NCI-H1048 (cell line): ENCODE results near the gene ACTR2.

Experiments used
- DNase-seq: peaks from one replicate; lab custom pipeline; 2025; lab: John Stamatoyannopoulos, UW

Gene ACTR2

DNA sequence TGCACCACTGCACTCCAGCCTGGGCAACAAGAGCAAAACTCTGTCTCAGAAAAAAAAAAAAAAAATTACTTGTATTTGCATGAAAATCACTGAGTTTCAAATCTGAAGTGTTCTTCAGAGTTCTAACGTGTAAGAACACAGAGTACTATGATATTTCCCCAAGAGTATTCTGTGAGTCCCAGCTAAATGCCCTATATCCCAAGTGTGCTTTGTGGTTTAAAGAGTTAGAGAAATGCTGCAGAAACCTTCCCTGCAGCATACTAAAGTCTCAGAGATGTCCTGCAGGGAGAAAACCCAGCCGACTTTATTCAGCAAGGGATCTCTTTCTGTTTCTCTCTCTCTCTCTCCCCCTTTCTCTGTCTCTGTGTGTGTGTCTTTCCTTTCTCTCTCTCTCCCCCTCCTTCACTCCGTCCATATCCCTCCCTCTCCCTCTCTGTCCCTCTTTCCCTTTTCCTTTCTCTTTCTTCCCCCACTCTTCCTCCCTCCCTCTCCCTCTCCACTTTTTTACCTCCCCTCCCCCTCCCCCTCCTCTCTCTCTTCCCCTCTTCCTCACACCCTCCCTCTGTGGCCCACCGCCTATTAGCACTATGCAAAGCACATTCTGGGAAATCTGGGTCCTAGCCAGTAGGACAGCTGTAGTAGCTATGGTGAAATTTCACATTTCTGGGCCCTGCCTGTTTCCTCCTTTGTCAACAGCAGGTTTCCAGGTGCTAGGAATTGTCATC is 54.2 kb downstream of the ACTR2 start:
- DNase-seq: no peak

DNA sequence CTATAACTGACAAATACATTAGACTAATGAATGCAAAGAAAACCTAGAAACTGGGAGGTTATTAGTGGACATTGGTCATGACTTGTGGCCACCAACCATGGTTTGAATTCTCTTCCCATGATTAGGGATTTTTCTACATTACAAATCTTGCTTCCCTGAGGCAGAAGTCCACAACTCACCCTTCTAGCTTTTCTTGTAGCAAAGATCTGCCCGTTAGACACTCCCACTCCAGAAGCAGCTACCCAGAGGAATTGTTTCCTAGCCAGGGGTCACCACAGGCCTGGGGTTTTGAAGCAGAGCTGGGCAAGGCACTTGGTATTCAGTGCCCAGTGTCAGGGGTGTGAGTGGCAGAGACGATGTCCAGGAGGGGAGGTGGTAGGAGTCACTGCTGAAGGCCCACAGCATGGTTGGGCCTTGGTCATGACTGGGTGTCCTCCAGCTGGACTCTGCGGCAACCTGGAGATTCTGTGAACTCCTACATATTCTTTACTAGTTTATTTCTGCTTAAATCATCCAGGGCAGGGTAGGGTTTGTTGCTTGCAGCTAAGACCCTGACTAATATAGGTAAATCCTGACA is 54.9 kb downstream of the ACTR2 start:
- no peak for DNase-seq

GRCh38 chr2:65287364-65287763 is 59.7 kb downstream of the ACTR2 start:
- no peak for DNase-seq

- DNase-seq: no peak
These were observed 63.8 kb downstream of the ACTR2 start for GRCh38 chr2:65291216-65292105.

DNA sequence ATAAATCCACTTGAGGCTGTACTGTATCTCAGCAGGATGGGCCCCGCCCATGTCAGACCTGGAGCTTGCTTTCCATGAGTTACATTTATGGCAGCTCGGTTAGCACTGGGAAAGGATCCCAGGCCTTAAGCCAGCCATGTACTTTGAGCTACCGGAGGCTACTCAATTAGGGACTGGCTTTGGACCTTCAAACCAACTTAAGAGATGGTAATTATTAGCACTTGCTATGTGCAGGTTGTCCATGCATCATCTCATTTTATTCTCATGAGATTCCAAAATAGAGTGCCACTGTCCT is 64.4 kb downstream of the ACTR2 start:
- no peak for DNase-seq

DNA sequence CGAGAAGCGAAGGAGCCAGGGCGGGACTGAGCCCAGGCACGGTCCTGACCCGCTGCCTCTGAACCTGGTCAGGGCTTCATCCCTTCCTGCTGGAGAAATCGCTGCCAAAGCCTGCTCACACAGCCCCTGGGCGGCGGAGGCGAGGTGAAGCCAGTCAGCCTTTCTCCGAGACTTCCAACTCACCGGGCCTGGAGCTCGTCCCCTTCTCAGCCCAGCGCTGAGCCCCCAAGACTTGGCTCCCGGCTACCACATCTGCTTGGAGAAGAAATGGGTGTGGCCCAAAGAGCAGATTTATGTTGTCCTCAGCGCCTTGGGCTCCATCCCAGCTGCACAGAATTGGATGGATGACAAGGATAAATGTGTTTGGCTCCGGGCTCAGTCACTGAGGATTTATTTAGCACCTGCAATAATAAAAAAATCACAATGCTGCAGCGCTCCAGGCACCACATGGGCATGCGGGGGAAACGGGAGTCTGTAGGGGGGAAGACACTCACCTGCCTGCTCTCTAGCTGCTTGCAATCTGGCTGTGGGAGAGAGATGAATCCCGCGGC is 64.9 kb downstream of the ACTR2 start:
- DNase-seq: no peak

- DNase-seq: no peak
These were observed 65.7 kb downstream of the ACTR2 start for GRCh38 chr2:65293376-65293775.

GRCh38 chr2:65294136-65294535 is 66.5 kb downstream of the ACTR2 start:
- no peak for DNase-seq

DNA sequence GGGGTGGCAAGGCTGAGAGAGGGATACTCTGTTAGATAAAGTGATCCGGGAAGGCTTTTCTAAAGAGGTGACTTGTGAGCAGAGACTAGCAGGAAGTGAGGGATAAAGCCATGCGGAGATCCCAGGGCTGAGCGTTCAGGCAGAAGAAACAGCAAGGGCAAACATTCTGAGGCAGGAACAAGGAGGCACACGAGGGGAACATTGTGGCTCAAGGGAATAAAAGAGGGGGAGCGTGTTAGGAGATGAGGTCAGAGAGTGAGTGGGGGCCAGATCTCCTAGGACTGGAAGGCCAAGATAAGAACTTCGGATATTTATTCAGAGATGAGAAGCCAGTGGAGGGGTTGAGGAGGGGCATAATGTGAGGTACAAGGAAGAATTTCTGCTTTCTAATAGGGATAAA is 67.1 kb downstream of the ACTR2 start:
- no peak for DNase-seq

- DNase-seq: no peak
These were observed 69.3 kb downstream of the ACTR2 start for GRCh38 chr2:65296971-65297370.

DNA sequence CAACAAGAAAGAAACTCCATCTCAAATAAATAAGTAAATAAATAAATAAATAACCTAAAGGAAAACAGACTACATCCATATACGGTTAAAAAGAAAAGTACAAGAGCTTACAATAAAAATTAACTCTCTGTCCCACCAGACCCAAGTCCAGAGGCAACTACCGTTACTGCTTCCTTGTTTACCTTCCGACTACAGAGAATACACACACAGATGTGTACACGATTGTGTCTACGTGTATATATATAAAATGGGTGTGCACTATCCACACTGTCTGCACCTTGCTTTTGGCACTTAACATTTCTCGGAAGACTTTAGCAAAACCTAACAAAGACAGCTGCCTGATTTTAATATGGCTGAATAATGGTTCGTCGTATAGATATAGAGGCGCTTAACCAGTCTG is 69.9 kb downstream of the ACTR2 start:
- DNase-seq: no peak

DNA sequence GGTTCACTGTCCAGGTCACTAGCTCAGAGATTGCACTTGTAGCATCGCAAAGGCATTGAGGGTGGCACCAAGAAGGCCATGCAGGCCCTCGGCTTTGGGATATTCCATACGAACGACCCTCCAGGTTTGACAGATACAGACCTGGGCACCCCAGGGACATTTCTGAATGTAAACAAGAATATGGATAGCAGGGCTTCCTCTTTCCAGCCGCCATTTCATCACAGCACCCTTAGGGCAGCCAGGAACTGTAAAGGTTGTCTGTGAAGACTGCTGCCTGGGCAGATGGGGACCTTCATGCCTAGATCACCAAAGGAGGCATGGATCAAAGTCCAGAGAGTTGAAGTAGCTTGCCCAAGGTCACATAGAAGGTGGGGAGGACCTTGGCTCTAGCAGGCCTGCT is 70.5 kb downstream of the ACTR2 start:
- DNase-seq: no peak

- no peak for DNase-seq
These were observed 71.6 kb downstream of the ACTR2 start for GRCh38 chr2:65299246-65299645.

DNA sequence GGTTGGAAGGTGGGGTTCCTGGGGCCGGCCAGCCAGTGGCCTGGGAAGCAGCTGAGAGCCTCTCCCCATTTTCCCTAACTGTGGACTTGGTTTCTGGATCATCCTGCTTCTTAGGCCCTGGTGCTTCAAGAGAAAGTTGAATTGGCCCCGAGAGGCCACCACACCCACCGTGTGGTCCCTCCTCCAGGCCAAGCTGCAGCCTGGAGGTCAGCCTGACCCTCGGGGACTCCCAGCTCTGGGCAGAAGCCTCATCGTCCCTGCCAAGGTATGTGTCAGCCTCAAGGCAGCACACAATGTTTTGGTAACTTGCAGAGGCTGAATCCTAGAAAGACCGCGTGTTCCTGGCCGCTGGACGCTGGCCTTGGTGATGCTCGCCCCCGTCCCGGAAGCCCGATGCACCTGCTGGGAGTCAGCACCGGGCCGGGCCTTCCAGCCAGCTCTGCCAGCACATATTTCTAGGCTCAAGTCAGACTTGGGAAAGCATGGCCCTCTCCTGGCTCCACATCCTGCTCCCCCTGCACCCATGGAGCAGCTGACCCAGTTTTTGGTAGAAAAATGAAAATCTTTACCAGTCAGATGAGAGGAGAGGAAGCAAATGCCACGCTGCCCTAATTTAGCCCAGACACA is 72.6 kb downstream of the ACTR2 start:
- no peak for DNase-seq

DNA sequence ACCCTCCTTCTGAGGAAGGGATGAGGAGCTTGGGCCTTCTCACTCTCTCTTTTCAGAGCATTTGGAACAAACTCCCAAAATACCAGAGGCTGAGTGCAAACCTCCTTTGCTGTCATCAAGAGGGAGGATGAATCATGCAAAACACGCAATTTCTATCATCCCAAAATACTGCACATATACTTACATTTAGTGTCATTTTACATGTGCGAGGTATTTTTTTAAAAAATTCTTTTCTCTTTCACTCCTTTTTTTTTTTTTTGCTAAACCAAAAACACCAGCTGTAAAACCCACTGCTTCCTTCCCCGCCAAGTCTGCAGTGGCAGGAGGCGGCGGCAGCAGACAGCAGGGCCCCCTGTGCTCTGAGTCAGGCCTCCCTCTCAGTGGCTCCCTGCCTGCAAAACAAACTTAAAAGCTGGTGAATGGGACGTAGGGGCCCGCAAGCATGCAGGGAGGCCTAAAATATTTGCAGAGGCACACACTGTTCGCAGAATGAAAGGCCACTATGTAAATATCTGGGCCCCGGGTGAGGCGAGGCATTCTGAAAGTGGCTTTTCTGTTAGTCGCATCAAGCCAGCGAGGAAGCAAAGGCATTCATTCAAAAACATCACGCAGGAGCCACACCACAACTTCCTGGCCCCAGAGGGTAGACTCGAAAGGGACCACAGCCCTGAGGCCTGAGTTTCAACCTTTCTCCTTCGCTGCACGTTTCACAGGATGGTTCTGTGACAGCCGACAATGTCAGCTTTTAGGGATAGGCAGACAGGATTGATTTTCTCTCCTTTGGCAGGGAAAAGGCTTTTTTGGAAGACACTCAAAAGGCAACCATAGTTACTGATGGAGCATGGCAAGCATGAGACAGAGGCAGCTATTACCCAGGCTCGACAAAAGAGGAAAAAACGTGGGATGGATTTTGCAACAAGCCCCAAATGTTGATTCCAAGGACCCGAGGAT is 73.4 kb downstream of the ACTR2 start:
- no peak for DNase-seq

GRCh38 chr2:65305934-65306333 is 78.3 kb downstream of the ACTR2 start:
- no peak for DNase-seq

- DNase-seq: no peak
These were observed 82.1 kb downstream of the ACTR2 start for GRCh38 chr2:65309699-65310098.

- DNase-seq: no peak
These were observed 83.4 kb downstream of the ACTR2 start for GRCh38 chr2:65311049-65311448.

DNA sequence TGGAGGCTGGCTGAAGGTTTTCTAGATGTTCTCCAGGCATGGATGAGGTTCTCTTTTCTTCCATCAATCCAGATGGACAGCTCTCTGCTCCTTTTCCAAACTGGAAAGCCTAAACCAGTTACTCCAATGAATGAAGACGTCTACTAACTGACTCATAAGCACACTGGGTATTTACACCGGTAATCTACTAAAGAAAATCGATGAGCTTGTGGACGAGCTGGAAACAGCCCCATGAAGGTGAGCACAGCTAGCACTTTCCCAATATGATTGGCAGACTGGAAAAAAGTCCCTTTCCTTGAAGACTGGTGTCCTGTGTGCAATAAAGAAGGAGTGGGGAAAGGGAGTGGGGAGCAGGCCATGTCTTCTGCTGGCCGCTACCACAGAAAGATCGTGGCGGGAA is 84.0 kb downstream of the ACTR2 start:
- DNase-seq: no peak

DNA sequence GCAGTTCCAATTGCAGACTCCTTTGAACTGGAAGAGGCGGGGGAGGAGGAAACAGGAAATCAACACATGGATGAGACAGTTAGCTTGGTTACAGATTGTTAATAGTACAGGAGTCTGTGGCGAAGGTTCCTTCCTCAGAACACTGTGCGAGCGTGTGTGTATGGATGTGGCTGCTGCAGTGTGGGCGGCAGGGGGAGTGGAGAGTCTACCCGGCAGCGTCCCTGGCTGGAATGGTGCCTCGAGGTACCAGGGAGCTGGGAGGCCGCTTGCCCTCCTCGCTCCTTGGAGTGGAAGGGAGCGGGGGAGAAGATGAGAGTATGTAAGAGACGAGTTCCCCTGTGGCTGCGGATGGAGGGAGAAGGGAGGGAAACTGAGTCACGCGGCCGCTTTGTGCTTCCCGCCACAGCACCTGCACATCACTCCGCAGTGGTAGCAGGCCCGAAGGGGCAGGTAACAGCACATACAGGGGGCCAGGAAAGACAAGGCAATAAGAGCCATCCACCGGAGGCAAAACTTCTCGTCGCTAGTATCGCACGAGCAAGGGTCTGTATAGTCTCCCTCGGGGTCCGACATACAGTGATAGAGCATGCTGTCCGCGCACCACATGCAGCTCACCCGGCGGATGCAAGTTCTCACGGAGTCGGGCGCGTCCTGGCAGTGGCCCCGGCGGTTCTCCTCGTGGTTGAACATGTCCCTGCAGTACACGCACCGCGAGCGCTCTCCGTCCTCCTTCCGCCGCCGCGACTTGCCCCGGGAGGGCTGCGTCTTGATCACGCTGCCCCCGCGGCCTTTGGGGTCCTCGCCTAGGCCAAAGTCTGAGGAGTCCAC is 85.7 kb downstream of the ACTR2 start:
- no peak for DNase-seq

GRCh38 chr2:65313954-65314256 is 86.3 kb downstream of the ACTR2 start:
- no peak for DNase-seq
